Measurements from ENCODE around the gene HIP1R.

DNA sequence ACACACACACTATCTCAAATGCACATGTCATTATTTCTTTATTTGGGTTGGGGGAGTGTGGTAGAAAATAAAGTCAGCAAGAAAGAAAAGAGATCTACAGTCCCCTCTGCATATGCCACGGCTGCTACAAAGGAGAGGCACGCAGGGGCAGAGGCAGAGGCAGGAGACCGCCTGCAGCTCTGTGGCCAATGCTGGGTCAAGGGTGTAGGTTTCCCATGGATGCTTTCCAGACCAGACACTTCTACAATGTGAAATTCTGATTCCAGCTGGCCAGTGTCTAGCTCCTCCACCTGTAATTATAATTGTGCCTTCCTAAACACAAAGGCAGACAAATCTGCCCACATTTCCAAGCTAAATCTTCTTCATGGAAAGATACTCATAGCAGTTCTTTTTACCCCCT lies 41.5 kb downstream of the HIP1R start:
- TF ChIP-seq EP300 (IDR thresholded peaks at IDR 0.05; ENCODE audit: borderline replicate concordance in 1 of 2, low read depth in 1 of 2, low read length in 1 of 2) = no peak
- TF ChIP-seq EZH2phosphoT487 (IDR thresholded peaks at IDR 0.05; ENCODE audit: borderline replicate concordance, low read depth) = no peak
- TF ChIP-seq, protein P1, sequence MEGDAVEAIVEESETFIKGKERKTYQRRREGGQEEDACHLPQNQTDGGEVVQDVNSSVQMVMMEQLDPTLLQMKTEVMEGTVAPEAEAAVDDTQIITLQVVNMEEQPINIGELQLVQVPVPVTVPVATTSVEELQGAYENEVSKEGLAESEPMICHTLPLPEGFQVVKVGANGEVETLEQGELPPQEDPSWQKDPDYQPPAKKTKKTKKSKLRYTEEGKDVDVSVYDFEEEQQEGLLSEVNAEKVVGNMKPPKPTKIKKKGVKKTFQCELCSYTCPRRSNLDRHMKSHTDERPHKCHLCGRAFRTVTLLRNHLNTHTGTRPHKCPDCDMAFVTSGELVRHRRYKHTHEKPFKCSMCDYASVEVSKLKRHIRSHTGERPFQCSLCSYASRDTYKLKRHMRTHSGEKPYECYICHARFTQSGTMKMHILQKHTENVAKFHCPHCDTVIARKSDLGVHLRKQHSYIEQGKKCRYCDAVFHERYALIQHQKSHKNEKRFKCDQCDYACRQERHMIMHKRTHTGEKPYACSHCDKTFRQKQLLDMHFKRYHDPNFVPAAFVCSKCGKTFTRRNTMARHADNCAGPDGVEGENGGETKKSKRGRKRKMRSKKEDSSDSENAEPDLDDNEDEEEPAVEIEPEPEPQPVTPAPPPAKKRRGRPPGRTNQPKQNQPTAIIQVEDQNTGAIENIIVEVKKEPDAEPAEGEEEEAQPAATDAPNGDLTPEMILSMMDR (IDR thresholded peaks at IDR 0.05) = no peak
- TF ChIP-seq, protein P2, sequence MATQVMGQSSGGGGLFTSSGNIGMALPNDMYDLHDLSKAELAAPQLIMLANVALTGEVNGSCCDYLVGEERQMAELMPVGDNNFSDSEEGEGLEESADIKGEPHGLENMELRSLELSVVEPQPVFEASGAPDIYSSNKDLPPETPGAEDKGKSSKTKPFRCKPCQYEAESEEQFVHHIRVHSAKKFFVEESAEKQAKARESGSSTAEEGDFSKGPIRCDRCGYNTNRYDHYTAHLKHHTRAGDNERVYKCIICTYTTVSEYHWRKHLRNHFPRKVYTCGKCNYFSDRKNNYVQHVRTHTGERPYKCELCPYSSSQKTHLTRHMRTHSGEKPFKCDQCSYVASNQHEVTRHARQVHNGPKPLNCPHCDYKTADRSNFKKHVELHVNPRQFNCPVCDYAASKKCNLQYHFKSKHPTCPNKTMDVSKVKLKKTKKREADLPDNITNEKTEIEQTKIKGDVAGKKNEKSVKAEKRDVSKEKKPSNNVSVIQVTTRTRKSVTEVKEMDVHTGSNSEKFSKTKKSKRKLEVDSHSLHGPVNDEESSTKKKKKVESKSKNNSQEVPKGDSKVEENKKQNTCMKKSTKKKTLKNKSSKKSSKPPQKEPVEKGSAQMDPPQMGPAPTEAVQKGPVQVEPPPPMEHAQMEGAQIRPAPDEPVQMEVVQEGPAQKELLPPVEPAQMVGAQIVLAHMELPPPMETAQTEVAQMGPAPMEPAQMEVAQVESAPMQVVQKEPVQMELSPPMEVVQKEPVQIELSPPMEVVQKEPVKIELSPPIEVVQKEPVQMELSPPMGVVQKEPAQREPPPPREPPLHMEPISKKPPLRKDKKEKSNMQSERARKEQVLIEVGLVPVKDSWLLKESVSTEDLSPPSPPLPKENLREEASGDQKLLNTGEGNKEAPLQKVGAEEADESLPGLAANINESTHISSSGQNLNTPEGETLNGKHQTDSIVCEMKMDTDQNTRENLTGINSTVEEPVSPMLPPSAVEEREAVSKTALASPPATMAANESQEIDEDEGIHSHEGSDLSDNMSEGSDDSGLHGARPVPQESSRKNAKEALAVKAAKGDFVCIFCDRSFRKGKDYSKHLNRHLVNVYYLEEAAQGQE (IDR thresholded peaks at IDR 0.05; ENCODE audit: low read depth, low read length) = no peak
